GM19324 (cell line): ENCODE results near the gene ALDOC.

Source experiments
- ATAC-seq: cut with Tn5 transposase; IDR thresholded peaks from one replicate; pipeline ENCODE4 v1.9.1; 2021; ENCODE audit warnings: mild to moderate bottlenecking, moderate library complexity; ENCODE audit not compliant: unreplicated experiment, low FRiP score

ALDOC gene

DNA sequence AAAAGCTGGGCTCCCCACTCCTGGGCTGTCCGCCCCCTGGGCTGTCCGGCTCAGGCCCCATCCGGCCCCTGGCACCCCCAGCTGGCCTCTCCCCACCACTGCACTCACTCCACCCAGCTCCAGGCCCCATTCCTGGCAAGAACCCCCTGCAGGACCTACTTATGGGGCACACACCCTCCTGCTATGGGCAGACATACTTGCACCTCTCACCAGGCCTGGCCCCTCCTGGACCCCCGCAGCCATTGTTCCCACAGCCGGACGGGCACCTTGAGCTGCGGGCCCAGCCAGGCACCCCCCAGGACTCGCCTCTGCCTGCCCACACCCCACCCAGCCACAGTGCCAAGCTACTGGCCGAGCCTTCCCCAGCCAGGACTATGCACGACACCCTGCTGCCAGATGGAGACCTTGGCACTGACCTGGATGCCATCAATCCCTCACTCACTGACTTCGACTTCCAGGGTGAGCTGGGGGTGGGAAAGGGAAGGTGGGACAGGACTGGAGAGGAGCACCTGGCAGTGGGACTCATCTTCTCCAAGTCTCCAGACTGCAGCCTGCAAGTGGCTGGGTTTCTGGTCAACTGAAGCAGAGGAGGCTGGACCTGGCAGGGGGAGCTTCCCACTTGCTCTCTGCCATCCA lies 41.8 kb downstream of the ALDOC start:
- no peak for ATAC-seq

DNA sequence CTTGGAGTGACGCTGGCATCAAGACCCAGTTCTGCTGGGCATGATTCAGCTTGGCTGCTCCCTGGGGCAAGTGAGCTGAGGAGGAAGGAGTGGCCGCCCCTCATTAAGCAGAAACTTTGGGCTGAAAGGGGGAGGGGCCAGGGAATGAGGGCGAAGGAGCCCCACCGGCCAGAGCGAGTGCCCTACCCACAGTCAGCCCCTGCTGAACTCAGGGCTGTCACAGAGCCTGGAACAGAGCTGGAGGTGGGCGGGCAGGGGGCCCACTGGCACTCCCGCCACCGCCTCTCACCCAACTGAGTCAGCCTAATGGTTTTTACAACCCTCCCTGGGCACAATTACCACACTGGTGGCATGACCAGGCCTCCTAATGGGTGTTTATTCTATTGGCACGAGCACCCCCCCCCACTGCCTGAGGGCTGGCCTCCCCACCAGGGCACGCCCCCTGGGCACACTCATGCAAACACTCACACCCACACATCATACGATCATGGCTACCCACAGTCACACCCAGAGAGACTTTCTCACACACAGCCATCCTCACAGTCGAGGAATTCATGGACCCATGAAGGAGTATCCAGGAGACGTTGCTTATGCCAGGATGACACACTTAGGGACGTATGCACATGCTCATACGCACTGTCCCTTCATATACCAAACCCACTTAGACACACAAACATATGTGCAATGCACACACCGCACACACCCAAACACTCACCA lies 43.4 kb downstream of the ALDOC start:
- no peak for ATAC-seq

DNA sequence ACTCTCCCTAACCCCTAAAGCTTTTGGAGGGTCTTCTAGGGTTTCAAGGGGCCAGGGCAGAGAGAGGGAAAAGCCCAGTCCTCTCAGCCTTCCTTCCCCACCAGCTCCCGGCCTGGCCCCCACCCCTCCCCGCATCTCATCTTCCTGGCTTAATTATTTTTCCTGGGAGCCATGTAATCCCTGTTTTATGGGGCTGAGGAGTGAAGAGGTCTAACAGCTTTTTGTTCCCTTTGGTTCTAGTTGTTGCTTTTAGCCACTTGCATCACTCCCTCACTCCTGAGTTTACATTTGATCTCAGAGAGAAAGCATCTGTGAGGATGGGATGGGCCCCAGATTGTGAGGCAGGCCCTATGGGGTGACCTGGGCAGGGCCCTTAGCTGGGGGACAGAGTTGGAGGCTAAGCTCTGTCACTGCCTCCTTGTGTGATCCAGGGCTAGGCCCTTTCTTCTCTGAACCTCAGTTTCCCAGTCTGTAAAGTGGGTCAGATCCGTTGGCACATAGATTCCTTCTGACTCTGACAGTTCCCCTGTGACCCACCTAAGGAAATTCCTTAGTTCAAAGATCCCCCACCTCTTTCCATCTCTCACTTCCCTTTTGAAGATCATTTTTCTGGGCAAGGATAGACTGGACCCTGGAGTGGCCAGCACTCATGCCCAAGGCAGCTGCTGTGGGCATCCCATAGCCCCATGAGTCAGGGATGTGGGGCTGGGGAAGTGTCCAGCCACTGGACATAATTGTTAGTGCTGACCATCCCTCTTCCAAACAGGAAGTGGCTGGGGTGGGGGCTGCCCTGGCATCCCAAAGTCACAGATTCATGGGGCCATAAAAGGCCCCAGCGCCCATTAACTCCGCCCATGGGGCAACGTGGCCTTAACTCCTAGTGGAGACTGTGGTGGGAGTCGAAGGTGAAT lies 44.4 kb downstream of the ALDOC start:
- no peak for ATAC-seq

DNA sequence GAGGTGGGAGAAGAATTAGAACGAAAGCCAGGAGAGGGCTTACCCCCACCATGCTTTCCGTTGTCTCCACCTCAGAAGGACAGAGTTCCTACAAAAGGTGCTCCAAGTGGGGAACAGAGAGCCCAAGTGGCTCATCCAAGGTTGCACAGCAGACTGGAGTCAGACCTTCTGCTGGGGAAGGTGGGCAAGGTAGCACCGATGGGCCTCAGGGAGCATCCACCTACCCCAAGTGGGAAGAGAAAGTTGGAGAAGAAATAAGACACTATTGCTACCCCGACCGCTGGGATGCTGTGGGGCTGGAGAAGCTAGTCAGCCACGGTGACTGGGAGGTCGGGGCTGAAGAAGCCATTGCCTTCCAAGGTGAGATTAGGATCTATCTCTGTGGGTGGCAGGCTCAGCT lies 45.8 kb downstream of the ALDOC start:
- no peak for ATAC-seq

DNA sequence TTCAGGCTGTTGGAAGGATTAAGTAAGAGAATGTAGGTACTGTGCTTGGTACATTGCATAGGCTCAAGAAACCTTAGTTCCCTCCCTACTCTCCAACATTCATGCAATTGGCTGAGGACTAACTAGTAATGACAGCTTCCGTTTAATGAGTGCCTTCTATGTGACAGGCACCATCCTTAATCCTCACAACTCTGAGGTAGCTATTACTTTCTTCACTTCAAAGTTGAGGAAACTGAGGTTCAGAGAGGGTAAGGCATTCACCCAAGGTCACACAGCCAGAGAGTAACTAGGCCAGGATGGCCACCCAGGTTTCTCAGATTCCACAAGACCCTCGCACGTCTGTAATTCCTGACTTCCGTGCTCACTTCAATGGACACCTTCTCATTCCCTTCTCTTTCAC lies 46.4 kb downstream of the ALDOC start:
- no peak for ATAC-seq

DNA sequence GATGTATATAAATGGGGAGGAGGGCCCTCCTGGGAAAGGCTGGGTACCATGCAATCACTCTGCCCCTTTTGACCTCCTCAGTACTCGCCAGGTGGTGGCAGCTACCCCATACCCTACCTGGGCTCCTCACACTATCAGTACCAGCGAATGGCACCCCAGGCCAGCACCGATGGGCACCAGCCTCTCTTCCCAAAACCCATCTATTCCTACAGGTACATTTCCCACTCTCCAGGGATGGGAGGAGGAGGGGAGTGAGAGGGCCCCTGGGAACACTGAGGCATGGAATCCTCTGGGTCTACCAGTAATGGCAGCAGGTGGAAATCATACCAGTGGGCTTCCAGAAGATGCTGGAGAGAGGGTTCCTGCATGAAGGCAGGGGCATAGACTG lies 47.7 kb downstream of the ALDOC start:
- ATAC-seq, result no peak

DNA sequence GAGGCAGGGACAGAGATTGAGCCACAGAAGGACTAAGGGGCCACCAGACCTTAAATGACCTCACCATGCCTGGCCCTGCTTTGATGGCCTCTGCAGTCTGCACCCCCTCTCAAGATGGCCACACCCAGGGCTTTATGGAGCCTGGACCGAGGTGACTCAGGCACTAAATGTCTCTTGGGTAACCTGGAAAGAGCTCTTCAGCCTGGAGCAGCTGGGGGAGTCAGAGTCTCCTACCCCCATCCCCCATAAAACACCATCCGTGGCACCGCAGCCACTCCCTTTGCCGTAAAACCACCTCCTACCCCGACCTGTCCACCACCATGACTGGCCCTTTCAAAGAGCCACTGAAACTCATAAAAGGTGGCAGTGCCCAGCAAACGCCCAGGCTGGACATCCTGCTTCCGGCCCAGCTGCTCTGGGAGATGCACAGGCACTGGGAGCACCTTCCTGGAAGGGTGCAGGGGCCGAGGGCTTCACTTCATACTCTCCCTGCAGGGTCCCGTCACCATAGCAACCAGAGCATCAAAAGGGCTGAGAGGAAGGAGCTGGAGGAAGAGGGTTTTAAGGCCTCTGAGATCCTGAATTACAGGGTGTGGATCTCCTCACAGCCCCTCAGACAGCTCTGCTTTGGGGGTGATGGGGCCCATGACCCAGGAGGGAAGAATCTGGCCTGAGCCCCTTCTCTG lies 48.2 kb downstream of the ALDOC start:
- no peak for ATAC-seq

DNA sequence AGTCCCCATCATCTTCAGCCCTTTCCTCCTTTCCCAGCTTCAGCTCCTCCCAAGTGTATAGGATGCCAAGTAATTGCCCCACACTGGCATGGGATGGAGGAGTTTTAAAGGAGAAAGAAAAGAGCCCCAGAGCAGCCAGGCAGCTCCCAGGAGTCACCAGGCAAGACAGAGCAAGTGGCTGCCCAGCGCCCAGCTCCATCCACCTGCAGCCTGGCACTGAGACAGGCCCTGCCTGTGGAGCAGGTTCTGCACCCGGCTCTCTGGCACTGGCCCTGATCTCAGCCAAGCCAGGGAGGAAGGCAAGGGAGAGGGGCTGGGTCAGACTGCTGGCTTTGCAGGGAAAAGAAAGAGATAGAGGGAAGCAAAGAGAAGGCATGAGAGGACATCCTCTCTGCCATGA lies 48.8 kb downstream of the ALDOC start:
- ATAC-seq, result no peak

DNA sequence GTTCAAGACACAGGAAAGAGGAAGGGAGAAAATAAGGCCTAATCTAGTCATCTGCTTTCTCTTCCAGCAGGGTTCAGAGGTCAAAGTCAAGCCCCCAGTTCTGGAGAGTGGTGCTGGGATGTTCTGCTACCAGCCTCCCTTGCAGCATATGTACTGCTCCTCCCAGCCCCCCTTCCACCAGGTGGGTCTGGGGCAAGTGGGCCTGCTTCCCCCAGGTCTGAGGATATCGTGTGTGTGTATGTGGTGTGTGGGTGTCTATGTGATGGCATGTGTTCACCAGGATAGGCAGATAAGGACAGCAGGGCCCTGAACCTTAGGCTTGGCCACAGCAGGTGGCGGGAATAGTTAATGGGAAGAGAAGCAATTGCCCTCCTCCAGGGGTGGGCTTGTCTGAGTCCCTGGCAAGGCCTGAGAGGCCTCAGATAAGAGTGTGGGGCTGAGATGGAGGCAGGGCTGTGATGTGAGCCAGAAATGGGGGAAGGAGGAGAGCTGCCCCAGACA lies 49.5 kb downstream of the ALDOC start:
- no peak for ATAC-seq

DNA sequence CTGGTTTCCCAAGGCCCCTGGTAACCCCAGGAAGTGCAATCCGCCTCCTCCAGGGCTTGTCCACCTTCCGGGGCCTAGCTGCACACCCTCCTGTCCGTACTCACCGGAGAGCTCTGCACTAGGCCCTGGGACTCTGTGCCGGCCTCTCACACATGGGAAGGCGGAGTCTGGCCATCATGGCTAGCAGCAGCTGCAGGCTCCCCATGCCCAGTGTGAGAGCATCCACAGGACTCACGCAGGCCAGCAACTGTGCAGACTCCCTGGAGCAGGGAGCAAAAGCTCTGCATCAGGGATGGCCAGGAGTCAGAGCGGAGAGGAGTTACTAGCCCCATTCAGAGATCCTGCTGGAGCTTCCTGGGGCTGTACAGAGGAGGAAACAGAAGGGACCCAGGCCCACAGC lies 50.3 kb downstream of the ALDOC start:
- no peak for ATAC-seq

DNA sequence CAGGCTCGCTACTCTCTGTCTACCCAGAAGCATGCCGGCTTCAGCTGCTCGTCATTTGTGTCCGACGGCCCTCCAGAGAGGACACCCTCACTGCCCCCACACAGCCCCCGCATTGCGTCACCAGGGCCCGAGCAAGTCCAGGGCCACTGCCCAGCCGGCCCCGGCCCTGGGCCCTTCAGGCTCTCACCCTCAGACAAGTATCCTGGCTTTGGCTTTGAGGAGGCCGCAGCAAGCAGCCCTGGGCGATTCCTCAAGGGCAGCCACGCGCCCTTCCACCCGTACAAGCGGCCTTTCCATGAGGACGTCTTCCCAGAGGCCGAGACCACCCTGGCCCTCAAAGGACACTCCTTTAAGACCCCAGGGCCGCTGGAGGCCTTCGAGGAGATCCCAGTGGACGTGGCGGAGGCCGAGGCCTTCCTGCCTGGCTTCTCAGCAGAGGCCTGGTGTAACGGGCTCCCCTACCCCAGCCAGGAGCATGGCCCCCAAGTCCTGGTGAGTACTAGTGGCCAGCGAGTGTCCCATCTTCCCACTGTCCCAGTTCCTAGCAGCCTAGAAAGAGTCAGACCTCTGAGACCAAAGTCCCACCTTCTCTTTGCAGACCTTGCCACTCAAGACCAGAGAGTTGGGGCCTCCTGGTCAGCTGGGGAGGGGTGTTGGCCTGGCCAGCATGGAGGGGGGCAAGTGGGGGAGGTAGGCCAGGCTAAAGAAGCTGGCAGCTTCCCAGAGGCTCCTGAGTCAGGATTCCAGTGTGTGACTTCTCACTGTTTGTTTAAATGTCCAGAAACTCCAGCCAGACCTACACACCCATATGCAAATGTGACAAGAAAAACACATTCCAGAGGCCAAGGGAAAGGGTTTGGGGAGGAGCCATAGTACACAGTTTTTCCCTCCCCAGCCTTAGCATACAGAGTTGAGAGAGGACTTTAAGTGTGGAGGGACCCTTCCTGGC lies 51.9 kb downstream of the ALDOC start:
- no peak for ATAC-seq

DNA sequence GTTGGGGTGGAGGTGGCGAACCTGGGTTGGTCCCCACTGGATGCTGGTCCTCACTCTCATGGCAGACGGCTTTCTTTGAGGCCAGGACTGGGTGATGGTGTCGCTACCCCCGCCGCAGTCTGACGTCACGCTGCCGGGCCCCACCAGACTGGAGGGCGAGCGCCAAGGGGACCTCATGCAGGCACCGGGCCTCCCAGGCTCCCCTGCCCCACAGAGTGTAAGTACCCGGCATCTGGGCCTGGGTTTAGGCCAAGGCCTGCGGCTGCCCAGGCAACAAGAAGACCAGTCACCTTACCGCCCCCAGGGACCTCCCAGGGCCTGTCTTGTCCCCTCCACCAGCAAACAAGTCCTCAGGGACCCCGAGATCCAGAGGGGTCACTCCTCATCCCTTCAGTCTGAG lies 52.8 kb downstream of the ALDOC start:
- no peak for ATAC-seq

DNA sequence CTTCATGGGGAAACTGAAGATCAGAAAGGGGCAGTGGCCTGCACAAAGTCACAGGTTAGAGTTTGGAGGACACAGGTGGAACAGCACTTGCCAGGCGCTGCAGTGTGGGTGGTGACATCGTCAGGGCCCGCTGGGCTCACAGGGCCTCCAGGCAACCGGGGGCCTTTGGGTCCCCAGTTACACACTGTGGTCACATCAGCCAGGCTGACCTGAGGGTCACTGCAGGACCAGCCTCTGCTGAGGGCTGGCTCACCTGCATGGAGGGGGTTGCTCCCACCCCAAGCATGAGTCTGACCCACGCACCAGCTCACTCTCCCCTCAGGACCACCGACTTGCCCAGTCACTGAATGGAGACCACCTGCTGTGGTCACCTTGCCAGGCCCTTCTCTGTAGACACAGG lies 53.5 kb downstream of the ALDOC start:
- ATAC-seq, result no peak
